SK-N-SH treated with all-trans-retinoic acid at 6 μM for 48 hours (cell line): ENCODE measurements around the gene OR6M1.

Source experiments
- ATAC-seq: fragments of 200-7000 bp; cut with Tn5 transposase; 3 replicates; pipeline ENCODE4 v1.9.1; 2020; ENCODE audit warnings: mild to moderate bottlenecking, moderate library complexity
- ARNTL ChIP-seq: fragments of 450-650 bp; formaldehyde crosslinking; IDR thresholded peaks from 2 replicates; pipeline ENCODE4 v1.5.0; 2020; ENCODE audit warnings: low read depth, mild to moderate bottlenecking, moderate library complexity, borderline replicate concordance
- BACH2 ChIP-seq: fragments of 250-450 bp; sonication (Bioruptor Pico); IDR thresholded peaks from 2 replicates; pipeline ENCODE4 v1.9.0; 2021; ENCODE audit warnings: mild to moderate bottlenecking, borderline replicate concordance
- CSDC2 ChIP-seq: fragments of 250-450 bp; sonication (Bioruptor Pico); IDR thresholded peaks from 2 replicates; pipeline ENCODE4 v1.5.0; 2020; ENCODE audit warnings: mild to moderate bottlenecking, moderate library complexity
- CSRNP3 ChIP-seq: fragments of 250-450 bp; sonication (Bioruptor Pico); IDR thresholded peaks from 2 replicates; pipeline ENCODE4 v1.5.1; 2021; ENCODE audit warnings: mild to moderate bottlenecking, moderate library complexity
- ESRRG ChIP-seq: fragments of 250-450 bp; sonication (Bioruptor Pico); IDR thresholded peaks from 2 replicates; pipeline ENCODE4 v1.6.1; 2021; ENCODE audit warnings: mild to moderate bottlenecking
- GLIS3 ChIP-seq: fragments of 250-450 bp; sonication (Bioruptor Pico); IDR thresholded peaks from 2 replicates; pipeline ENCODE4 v1.5.0; 2020; ENCODE audit warnings: mild to moderate bottlenecking, moderate library complexity
- ISL1 ChIP-seq: fragments of 250-450 bp; sonication (Bioruptor Pico); IDR thresholded peaks from 2 replicates; pipeline ENCODE4 v2.1.2; 2022; ENCODE audit warnings: mild to moderate bottlenecking, moderate library complexity
- OSR1 ChIP-seq: fragments of 250-450 bp; sonication (Bioruptor Pico); IDR thresholded peaks from 2 replicates; pipeline ENCODE4 v1.8.0; 2022; ENCODE audit warnings: moderate library complexity, mild to moderate bottlenecking, inconsistent platforms
- PATZ1 ChIP-seq: fragments of 250-450 bp; sonication (Bioruptor Pico); IDR thresholded peaks from 2 replicates; pipeline ENCODE4 v1.8.0; 2020; ENCODE audit warnings: mild to moderate bottlenecking, moderate library complexity, borderline replicate concordance
- POU6F1 ChIP-seq: fragments of 250-450 bp; sonication (Bioruptor Pico); IDR thresholded peaks from 2 replicates; pipeline ENCODE4 v1.8.0; 2021; ENCODE audit warnings: low read depth, mild to moderate bottlenecking, moderate library complexity, borderline replicate concordance
- PPARA ChIP-seq: fragments of 250-450 bp; sonication (Bioruptor Pico); IDR thresholded peaks from 2 replicates; pipeline ENCODE4 v1.5.0; 2020; ENCODE audit warnings: mild to moderate bottlenecking, borderline replicate concordance
- RARB ChIP-seq: fragments of 250-450 bp; sonication (Bioruptor Pico); IDR thresholded peaks from 2 replicates; pipeline ENCODE4 v1.8.0; 2021; ENCODE audit warnings: mild to moderate bottlenecking, moderate library complexity
- SNAI2 ChIP-seq: fragments of 250-450 bp; sonication (Bioruptor Pico); IDR thresholded peaks from 2 replicates; pipeline ENCODE4 v1.5.0; 2020; ENCODE audit warnings: mild to moderate bottlenecking, moderate library complexity
- TCF4 ChIP-seq: fragments of 250-450 bp; sonication (Bioruptor Pico); IDR thresholded peaks from 2 replicates; pipeline ENCODE4 v1.8.0; 2021; ENCODE audit warnings: mild to moderate bottlenecking, moderate library complexity, borderline replicate concordance
- TSHZ2 ChIP-seq: fragments of 250-450 bp; sonication (Bioruptor Pico); IDR thresholded peaks from 2 replicates; pipeline ENCODE4 v1.5.0; 2020; ENCODE audit warnings: mild to moderate bottlenecking, moderate library complexity
- ZC3H10 ChIP-seq: fragments of 250-450 bp; sonication (Bioruptor Pico); IDR thresholded peaks from 2 replicates; pipeline ENCODE4 v1.5.1; 2021; ENCODE audit warnings: mild to moderate bottlenecking, moderate library complexity
- ZFP3 ChIP-seq: fragments of 250-450 bp; sonication (Bioruptor Pico); IDR thresholded peaks from 2 replicates; pipeline ENCODE4 v1.5.0; 2020; ENCODE audit warnings: mild to moderate bottlenecking, moderate library complexity
- ZFP30 ChIP-seq: fragments of 450-650 bp; formaldehyde crosslinking; IDR thresholded peaks from 2 replicates; pipeline ENCODE4 v1.5.0; 2022; ENCODE audit warnings: mild to moderate bottlenecking, moderate library complexity
- ZNF565 ChIP-seq: fragments of 450-650 bp; formaldehyde crosslinking; conservative IDR thresholded peaks from 2 replicates; pipeline ENCODE4 v1.5.0; 2020; ENCODE audit warnings: low read depth, mild to moderate bottlenecking, moderate library complexity
- ZNF8 ChIP-seq: fragments of 450-650 bp; formaldehyde crosslinking; IDR thresholded peaks from 2 replicates; pipeline ENCODE4 v1.5.0; 2020; ENCODE audit warnings: mild to moderate bottlenecking, moderate library complexity

The OR6M1 gene

GRCh38 chr11:123796226-123796625, 9.9 kb downstream of the OR6M1 start:
- TF ChIP-seq ARNTL (no peak), CSDC2 (CRISPR knock-in tag) (no peak), POU6F1 (no peak), PPARA (CRISPR knock-in tag) (no peak)
- TF ChIP-seq, all 23 proteins: peak for 0
- no peak for ATAC-seq

GRCh38 chr11:123783536-123783935, 22.6 kb downstream of the OR6M1 start:
- ATAC-seq: no peak
- no peak for TF ChIP-seq PATZ1 (CRISPR knock-in tag)
- TF ChIP-seq ESRRG: no peak
- no peak for TF ChIP-seq ISL1 (CRISPR knock-in tag)
- no peak for TF ChIP-seq ZFP3 (CRISPR knock-in tag)
- TF ChIP-seq OSR1 (CRISPR knock-in tag): no peak
- no peak for TF ChIP-seq ZNF565 (CRISPR knock-in tag)
- no peak for TF ChIP-seq ZNF8
- no peak for TF ChIP-seq CSDC2 (CRISPR knock-in tag)
- TF ChIP-seq SNAI2: no peak
- no peak for TF ChIP-seq TSHZ2 (CRISPR knock-in tag)
- no peak for TF ChIP-seq GLIS3 (CRISPR knock-in tag)

- TF ChIP-seq PATZ1 (CRISPR knock-in tag): no peak
- TF ChIP-seq RARB (CRISPR knock-in tag): no peak
- no peak for TF ChIP-seq ISL1 (CRISPR knock-in tag)
- TF ChIP-seq OSR1 (CRISPR knock-in tag): no peak
- no peak for TF ChIP-seq CSRNP3 (CRISPR knock-in tag)
- no peak for TF ChIP-seq PPARA (CRISPR knock-in tag)
- TF ChIP-seq GLIS3 (CRISPR knock-in tag): no peak
- TF ChIP-seq ZNF8: no peak
- TF ChIP-seq ARNTL: no peak
- no peak for TF ChIP-seq ZC3H10
- no peak for TF ChIP-seq CSDC2 (CRISPR knock-in tag)
- TF ChIP-seq BACH2 (CRISPR knock-in tag): no peak
- no peak for TF ChIP-seq TSHZ2 (CRISPR knock-in tag)
- TF ChIP-seq TCF4 (CRISPR knock-in tag): no peak
- no peak for TF ChIP-seq ZFP30 (CRISPR knock-in tag)
- TF ChIP-seq POU6F1: no peak
- no peak for ATAC-seq
Observed at GRCh38 chr11:123778511-123778910, 27.6 kb downstream of the OR6M1 start.
